ENCODE measurements around the gene CDYL2. TPM values are rescaled to one million over a fixed set of nuclear protein-coding genes. Genes with fewer than 3 reads are reported as not detected.

CDYL2 gene
- total RNA-seq, 2 experiments from 2014 or later: 0.98 to 2.5 TPM

DNA sequence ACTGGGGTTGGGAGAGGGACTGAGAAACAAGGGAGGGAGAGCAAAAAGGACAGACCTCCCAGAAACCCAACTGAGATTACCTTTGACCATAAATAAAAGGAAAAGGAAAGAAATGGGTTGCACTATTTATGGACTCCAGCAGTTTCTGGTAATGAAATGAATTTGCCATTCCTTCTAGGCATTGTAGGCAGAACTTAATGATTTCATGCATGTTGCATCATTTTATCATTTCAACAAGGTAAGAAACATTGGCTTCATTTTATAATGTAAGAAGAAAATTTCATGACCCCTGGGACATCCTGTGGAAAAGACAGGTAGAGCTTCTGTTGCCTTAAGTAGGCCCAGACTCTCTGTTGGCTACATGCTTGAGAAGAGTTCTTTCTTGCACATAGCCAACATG lies 8.2 kb upstream of the CDYL2 start:
- ChIA-PET POLR2A (no interaction called here), CTCF (ENCODE audit: unreplicated experiment) (no interaction called here)
- H3K27ac ChIP-seq (ENCODE audit: low read depth, low read length, poor library complexity, severe bottlenecking): no peak overlapping the region
- H3K4me2 ChIP-seq (ENCODE audit: low read length): no peak overlapping the region
- intact Hi-C loops (cut with micrococcal nuclease; ENCODE audit: unreplicated experiment): no loop called here
- no peaks in the 10 kb centered on the region for H3K4me1 ChIP-seq (ENCODE audit: insufficient read depth, low read length, poor library complexity, severe bottlenecking)
- no peak for TF ChIP-seq CTCF (conservative IDR thresholded peaks at IDR 0.05; ENCODE audit: low read length)
- TF ChIP-seq EZH2phosphoT487 (IDR thresholded peaks at IDR 0.05; ENCODE audit: borderline replicate concordance, low read depth, low read length): no peak
- H3K9me3 ChIP-seq (ENCODE audit: low read length): no peaks in the 10 kb centered on the region
- DNase-seq (ENCODE audit: low spot score): no peak
- H2AFZ ChIP-seq (ENCODE audit: low read length): no peak overlapping the region
- no peaks in the 10 kb centered on the region for H3K36me3 ChIP-seq (ENCODE audit: insufficient read depth, low read length)
- no peaks in the 10 kb centered on the region for H3K9me2 ChIP-seq (ENCODE audit: insufficient read depth, low read length)
- H3K4me3 ChIP-seq (ENCODE audit: low read depth, low read length, poor library complexity, severe bottlenecking): no peak overlapping the region
- no peaks in the 10 kb centered on the region for H3K79me2 ChIP-seq (ENCODE audit: insufficient read depth, low read depth, low read length)
- no peaks in the 10 kb centered on the region for H4K20me1 ChIP-seq (ENCODE audit: insufficient read depth, low read length)
- no TSS peak for BruUV-seq (replicated peaks)

GRCh38 chr16:80809366-80809765 lies 5.0 kb upstream of the CDYL2 start:
- no peak for DNase-seq (ENCODE audit: low spot score)
- no TSS peak for BruUV-seq (replicated peaks)
- CTCF ChIA-PET (ENCODE audit: unreplicated experiment): no interaction called here
- H3K27ac ChIP-seq (ENCODE audit: low read depth, low read length, poor library complexity, severe bottlenecking): no peak overlapping the region
- H4K20me1 ChIP-seq (ENCODE audit: insufficient read depth, low read length): no peaks in the 10 kb centered on the region
- intact Hi-C loops (cut with micrococcal nuclease; ENCODE audit: unreplicated experiment): no loop called here
- no peaks in the 10 kb centered on the region for H3K9me2 ChIP-seq (ENCODE audit: insufficient read depth, low read length)
- no peak for TF ChIP-seq CTCF (conservative IDR thresholded peaks at IDR 0.05; ENCODE audit: low read length)
- TF ChIP-seq EZH2phosphoT487 (IDR thresholded peaks at IDR 0.05; ENCODE audit: borderline replicate concordance, low read depth, low read length): no peak
- no peaks in the 10 kb centered on the region for H3K4me1 ChIP-seq (ENCODE audit: insufficient read depth, low read length, poor library complexity, severe bottlenecking)
- H3K9me3 ChIP-seq (ENCODE audit: low read length): no peaks in the 10 kb centered on the region
- no peak overlapping the region for H2AFZ ChIP-seq (ENCODE audit: low read length)
- no peak overlapping the region for H3K4me2 ChIP-seq (ENCODE audit: low read length)
- H3K36me3 ChIP-seq (ENCODE audit: insufficient read depth, low read length): no peaks in the 10 kb centered on the region
- H3K79me2 ChIP-seq (ENCODE audit: insufficient read depth, low read depth, low read length): no peaks in the 10 kb centered on the region
- POLR2A ChIA-PET: interaction anchor here (1.0 kb wide), 1 partner anchor 46 kb away, joined by 3 read pairs; no protein-coding TSS in a partner anchor
- H3K4me3 ChIP-seq (ENCODE audit: low read depth, low read length, poor library complexity, severe bottlenecking): no peak overlapping the region

DNA sequence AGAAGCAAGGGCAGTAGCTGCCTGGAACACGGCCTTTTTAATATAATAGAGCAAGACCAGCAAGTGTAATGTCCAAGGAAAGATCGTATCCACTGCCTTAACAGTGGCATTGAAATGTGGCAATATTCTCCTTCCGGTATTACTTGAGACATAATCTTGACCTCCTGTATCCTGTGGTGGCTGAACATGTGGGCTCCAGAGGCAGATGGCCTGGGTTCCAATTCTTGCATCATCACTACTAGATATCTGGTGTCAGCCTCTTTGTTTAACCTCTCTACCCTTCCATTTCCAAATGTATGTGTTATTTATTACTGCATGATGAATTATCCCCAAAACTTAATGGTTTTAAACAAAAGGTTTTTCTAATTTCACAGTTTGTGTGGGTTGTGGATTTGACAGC lies 3.5 kb upstream of the CDYL2 start:
- no peaks in the 10 kb centered on the region for H4K20me1 ChIP-seq (ENCODE audit: insufficient read depth, low read length)
- intact Hi-C loops (cut with micrococcal nuclease; ENCODE audit: unreplicated experiment): no loop called here
- TF ChIP-seq EZH2phosphoT487 (IDR thresholded peaks at IDR 0.05; ENCODE audit: borderline replicate concordance, low read depth, low read length) (no peak), CTCF (conservative IDR thresholded peaks at IDR 0.05; ENCODE audit: low read length) (no peak)
- POLR2A ChIA-PET: no interaction called here
- no peak overlapping the region for H3K4me2 ChIP-seq (ENCODE audit: low read length)
- no peak overlapping the region for H3K27ac ChIP-seq (ENCODE audit: low read depth, low read length, poor library complexity, severe bottlenecking)
- BruUV-seq (replicated peaks): no TSS peak
- no peak overlapping the region for H3K4me3 ChIP-seq (ENCODE audit: low read depth, low read length, poor library complexity, severe bottlenecking)
- no peak overlapping the region for H2AFZ ChIP-seq (ENCODE audit: low read length)
- H3K36me3 ChIP-seq (ENCODE audit: insufficient read depth, low read length): no peaks in the 10 kb centered on the region
- H3K79me2 ChIP-seq (ENCODE audit: insufficient read depth, low read depth, low read length): no peaks in the 10 kb centered on the region
- no peaks in the 10 kb centered on the region for H3K9me2 ChIP-seq (ENCODE audit: insufficient read depth, low read length)
- no peaks in the 10 kb centered on the region for H3K9me3 ChIP-seq (ENCODE audit: low read length)
- CTCF ChIA-PET (ENCODE audit: unreplicated experiment): no interaction called here
- no peaks in the 10 kb centered on the region for H3K4me1 ChIP-seq (ENCODE audit: insufficient read depth, low read length, poor library complexity, severe bottlenecking)
- DNase-seq (ENCODE audit: low spot score): no peak
